NT2/D1 (cell line): ENCODE measurements around the gene PIM1.

ENCODE experiments used
- DNase-seq: peaks from one replicate; pipeline ENCODE4 v3.0.0-alpha.2; 2011; ENCODE audit warnings: low read depth, low spot score
- H3K27me3 ChIP-seq: 2 replicates; pipeline ENCODE4 v1.6.0; 2011; ENCODE audit warnings: mild to moderate bottlenecking; ENCODE audit not compliant: insufficient read length, insufficient read depth
- H3K36me3 ChIP-seq: 2 replicates; pipeline ENCODE4 v1.6.1; 2011; ENCODE audit warnings: mild to moderate bottlenecking, low read length, mixed read lengths; ENCODE audit not compliant: insufficient read depth, insufficient read length
- H3K4me1 ChIP-seq: 2 replicates; pipeline ENCODE4 v1.5.1; 2011; ENCODE audit not compliant: insufficient read depth, insufficient read length
- H3K4me3 ChIP-seq: 2 replicates; pipeline ENCODE4 v1.5.1; 2011; ENCODE audit warnings: low read depth; ENCODE audit not compliant: insufficient read length
- H3K9ac ChIP-seq: 2 replicates; pipeline ENCODE4 v1.6.0; 2011; ENCODE audit warnings: low read depth; ENCODE audit not compliant: insufficient read length
- H3K9me3 ChIP-seq: 2 replicates; pipeline ENCODE4 v1.5.1; 2011; ENCODE audit warnings: mild to moderate bottlenecking, low read length; ENCODE audit not compliant: insufficient read depth
- SUZ12 ChIP-seq: IDR thresholded peaks from 2 replicates; pipeline ENCODE4 v1.6.1; 2011; ENCODE audit not compliant: insufficient read length, insufficient read depth; ENCODE audit errors: extremely low read depth
- YY1 ChIP-seq: IDR thresholded peaks from 2 replicates; pipeline ENCODE4 v1.6.1; 2011; ENCODE audit not compliant: insufficient read length, insufficient read depth
- ZNF274 ChIP-seq: IDR thresholded peaks from 2 replicates; pipeline ENCODE4 v1.6.1; 2011; ENCODE audit warnings: mild to moderate bottlenecking, low read depth, low read length

The PIM1 gene

DNA sequence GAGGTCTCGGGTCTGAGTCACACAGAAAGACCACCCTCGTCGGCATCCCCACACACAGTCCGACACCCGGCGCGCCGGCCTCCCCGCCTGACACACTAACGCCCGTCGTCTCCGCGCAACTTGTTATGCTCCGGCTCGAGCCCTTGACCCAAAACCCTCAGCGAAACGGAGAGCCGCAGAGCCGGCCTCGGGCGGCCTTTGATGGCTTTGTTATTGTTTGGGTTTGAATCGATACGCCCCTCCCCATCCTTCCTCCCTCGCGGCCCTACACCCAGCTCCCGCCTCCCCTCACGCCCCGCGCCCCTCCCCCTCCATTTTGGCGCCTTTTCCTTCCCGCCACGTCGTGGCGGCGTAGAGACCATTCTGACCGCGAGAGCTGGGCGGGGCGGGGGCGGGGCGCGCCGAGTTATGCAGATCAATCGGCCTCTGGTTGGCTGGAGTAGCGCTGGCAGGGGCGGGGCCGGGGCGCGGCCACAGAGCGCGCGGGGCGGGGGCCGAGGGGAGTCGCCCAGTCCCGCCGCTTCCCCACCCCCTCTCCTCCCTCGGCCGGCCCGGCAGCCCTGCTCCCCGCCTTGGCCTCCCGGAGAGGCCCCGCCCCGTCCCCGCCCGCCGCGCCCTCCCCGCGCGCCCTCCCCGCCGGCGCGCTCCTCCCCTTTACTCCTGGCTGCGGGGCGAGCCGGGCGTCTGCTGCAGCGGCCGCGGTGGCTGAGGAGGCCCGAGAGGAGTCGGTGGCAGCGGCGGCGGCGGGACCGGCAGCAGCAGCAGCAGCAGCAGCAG lies at the start of gene PIM1:
Gene PIM1 (plus strand): TSS at position 657 of the 777 bp plus-strand sequence. CDS start 424 bp downstream, outside the sequence.
- H3K4me1 ChIP-seq, result peaks cover 12% of the 10 kb centered on the region
- peak within 1 kb of the TSS; percentile 91 for H3K4me3 ChIP-seq
- peaks cover 39% of the 10 kb centered on the region for H3K36me3 ChIP-seq
- no peak for TF ChIP-seq SUZ12
- TF ChIP-seq ZNF274, result no peak
- no peak for TF ChIP-seq YY1
- H3K9me3 ChIP-seq, result no peaks in the 10 kb centered on the region
- no peaks in the 10 kb centered on the region for H3K27me3 ChIP-seq
- DNase-seq, result peak; percentile 91
- H3K9ac ChIP-seq, result peak within 1 kb of the TSS; percentile 95

DNA sequence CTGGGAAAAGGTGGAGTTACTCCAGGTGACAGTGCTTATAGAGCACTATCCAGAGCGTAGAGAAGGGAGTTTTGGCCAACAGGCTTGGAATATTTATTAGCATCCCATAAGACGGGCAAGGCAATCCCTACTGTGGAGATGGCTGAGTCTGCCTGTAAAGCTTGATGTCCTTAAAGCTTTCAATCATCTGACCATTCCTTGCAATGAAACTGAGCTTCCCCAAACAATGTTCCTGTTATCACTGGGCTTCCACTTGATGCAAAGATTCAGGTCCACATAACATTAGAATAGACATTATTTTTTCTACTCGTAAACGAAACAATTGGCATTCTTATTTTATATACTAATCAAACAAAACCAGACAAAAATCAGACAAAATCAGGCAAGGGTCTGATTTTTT lies 48.4 kb upstream of the PIM1 start:
- DNase-seq, result no peak
- Histone ChIP-seq H3K27me3 (no peaks in the 10 kb centered on the region), H3K9ac (no peak overlapping the region), H3K36me3 (peaks cover 8% of the 10 kb centered on the region), H3K4me3 (no peak overlapping the region), H3K9me3 (no peaks in the 10 kb centered on the region), H3K4me1 (peaks cover 7% of the 10 kb centered on the region)
- TF ChIP-seq YY1 (no peak), ZNF274 (no peak), SUZ12 (no peak)

DNA sequence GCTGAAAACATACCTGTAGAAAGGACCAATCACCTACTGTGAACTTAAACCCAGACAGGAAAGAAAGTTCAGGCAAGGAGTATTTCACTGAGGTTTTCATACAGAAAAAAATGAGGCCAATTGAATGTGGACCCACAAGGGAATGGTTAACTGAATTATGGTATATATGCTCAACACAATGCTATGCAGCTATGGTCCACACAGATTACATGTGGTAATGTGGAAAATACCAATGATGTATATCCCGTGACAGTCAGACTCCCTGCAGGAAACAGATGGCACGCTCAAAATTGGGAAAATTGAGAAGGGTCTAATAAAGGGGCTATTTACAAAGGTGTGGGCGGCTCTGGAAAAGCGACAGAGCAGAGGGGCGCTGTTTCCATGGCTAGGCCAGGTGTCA lies 47.1 kb upstream of the PIM1 start:
- H3K4me3 ChIP-seq, result no peak overlapping the region
- no peaks in the 10 kb centered on the region for H3K27me3 ChIP-seq
- H3K9me3 ChIP-seq, result no peaks in the 10 kb centered on the region
- no peak overlapping the region for H3K9ac ChIP-seq
- peaks cover 4% of the 10 kb centered on the region for H3K36me3 ChIP-seq
- peaks cover 7% of the 10 kb centered on the region for H3K4me1 ChIP-seq
- DNase-seq, result no peak
- TF ChIP-seq ZNF274 (no peak), SUZ12 (no peak), YY1 (no peak)

DNA sequence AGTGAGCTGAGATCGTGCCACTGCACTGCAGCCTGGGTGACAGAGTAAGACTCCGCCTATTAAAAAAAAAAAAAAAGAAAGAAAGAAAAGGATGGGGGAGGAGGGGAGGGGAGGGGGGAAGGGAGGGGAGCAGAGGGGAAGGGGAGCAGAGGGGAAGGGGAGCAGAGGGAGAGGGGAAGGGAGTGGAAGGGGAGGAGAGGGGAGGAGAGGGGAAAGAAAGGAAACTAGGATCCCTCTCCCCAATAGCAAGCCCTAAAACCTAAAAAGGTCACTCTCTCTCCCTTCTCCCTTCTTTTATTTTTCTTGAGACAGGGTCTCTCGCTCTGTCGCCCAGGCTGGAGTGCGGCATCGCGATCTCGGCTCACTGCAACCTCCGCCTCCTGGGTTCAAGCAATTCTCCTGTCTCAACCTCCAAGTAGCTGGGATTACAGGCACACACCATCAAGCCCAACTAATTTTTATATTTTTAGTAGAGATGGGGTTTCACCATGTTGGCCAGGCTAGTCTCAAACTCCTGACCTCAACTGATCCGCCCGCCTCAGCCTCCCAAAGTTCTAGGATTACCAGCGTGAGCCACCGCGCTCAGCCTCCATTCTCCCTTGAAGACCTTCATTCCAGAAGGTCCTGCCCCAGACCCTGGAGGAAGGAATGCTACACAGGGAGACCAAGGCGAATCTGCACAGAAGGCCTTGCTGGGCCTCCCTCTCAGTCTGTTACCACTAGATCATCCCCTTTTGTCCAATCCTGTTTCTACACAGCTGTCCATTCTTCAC lies 45.8 kb upstream of the PIM1 start:
- peaks cover 7% of the 10 kb centered on the region for H3K4me1 ChIP-seq
- no peaks in the 10 kb centered on the region for H3K9me3 ChIP-seq
- H3K27me3 ChIP-seq, result no peaks in the 10 kb centered on the region
- peak overlapping the region; percentile 70 for H3K9ac ChIP-seq
- H3K36me3 ChIP-seq, result peaks cover 4% of the 10 kb centered on the region
- TF ChIP-seq SUZ12 (no peak), ZNF274 (no peak), YY1 (no peak)
- H3K4me3 ChIP-seq, result no peak overlapping the region
- DNase-seq, result no peak

DNA sequence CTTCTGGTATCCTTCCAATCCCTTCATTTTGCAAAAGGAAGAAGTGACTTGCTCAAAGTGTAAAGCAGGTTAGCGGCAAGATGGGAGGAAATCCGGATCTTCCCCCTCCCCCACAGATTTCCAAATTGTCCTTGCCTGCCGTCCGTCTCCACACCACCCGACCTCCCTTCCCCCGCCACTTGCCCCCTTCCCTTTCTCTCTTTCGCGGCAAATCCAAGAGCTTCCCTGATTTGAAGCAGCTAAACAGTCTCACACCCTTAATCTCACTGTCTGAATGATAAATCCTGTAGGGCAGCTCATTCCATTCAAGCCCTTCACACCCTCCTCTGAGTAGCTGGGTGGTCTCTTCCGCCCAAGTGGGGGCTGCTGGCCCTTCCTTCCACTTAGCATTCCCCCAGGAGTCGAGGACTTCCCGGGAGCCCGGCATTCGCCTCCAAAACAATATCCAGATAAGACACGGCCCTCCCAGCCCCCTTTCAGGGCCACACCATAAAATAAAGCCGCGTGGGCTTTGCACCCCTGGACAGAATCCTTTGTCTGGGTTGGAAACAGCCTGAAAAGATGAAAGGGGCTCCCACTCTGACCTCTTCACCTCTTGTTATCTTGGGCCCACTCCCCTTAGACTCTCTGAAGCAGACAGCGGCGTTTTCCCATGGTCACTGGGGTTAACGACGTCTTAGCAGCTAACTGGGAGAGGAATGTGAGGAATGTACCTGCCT lies 44.0 kb upstream of the PIM1 start:
- Histone ChIP-seq H3K4me1 (peaks cover 7% of the 10 kb centered on the region), H3K9ac (peak overlapping the region; percentile 72), H3K27me3 (no peaks in the 10 kb centered on the region), H3K4me3 (peak overlapping the region; percentile 50), H3K9me3 (no peaks in the 10 kb centered on the region), H3K36me3 (peaks cover 9% of the 10 kb centered on the region)
- peak; percentile 87 for DNase-seq
- TF ChIP-seq YY1, result no peak
- TF ChIP-seq SUZ12, result no peak
- TF ChIP-seq ZNF274, result no peak

DNA sequence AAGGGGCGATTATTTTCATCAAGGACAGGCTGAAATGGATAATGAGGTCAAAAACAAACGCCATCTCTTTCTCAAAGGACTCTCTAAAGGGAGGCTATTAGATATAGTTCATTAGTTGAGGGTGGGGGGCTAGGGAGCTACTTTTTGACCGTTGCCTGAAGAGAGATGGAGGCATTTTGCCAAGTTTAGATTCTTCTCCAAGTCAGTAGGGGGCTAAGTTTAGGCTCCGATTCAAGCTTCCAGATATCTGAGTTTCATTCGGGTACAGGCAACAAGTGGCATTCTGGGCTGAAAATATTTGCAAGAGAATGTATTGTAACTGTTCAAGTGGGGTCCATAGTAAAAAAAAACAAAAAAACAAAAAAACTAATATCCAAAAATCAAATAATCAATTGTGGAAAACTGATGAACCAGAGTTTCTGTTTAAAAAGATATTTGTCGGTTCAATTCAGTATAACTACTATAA lies 43.4 kb upstream of the PIM1 start:
- Histone ChIP-seq H3K36me3 (peaks cover 13% of the 10 kb centered on the region), H3K27me3 (no peaks in the 10 kb centered on the region), H3K4me3 (peak overlapping the region; percentile 50), H3K9ac (no peak overlapping the region), H3K9me3 (no peaks in the 10 kb centered on the region), H3K4me1 (peaks cover 5% of the 10 kb centered on the region)
- no peak for DNase-seq
- TF ChIP-seq ZNF274 (no peak), YY1 (no peak), SUZ12 (no peak)
